Fibroblast of lung (primary cell): ENCODE measurements around the gene STIMATE. TPM values are rescaled to one million over a fixed set of nuclear protein-coding genes. Genes with fewer than 3 reads are reported as not detected.

Experiments
- DNase-seq, 2 donors: peaks; one replicate each; pipeline versions ENCODE4 v3.0.0 to v3.0.0-alpha.2; 2010; ENCODE audit warnings: low read depth in 2 of 2
- H2AFZ ChIP-seq: 2 replicates; pipeline ENCODE4 v1.5.1; 2012; ENCODE audit warnings: low read length, control low read depth, inconsistent platforms
- H3K27ac ChIP-seq: 2 replicates; pipeline ENCODE4 v1.5.1; 2011; ENCODE audit warnings: low read length, control low read depth; ENCODE audit not compliant: insufficient read depth
- H3K27me3 ChIP-seq: 2 replicates; pipeline ENCODE4 v1.5.1; 2011; ENCODE audit warnings: mild to moderate bottlenecking, low read length; ENCODE audit not compliant: control insufficient read depth, insufficient read depth
- H3K36me3 ChIP-seq: 2 replicates; pipeline ENCODE4 v1.5.1; 2011; ENCODE audit warnings: low read length; ENCODE audit not compliant: control insufficient read depth, insufficient read depth
- H3K4me1 ChIP-seq: 2 replicates; pipeline ENCODE4 v1.5.1; 2011; ENCODE audit warnings: low read length; ENCODE audit not compliant: control insufficient read depth, insufficient read depth; ENCODE audit errors: extremely low read depth
- H3K4me2 ChIP-seq: 2 replicates; pipeline ENCODE4 v1.5.1; 2011; ENCODE audit warnings: low read length, control low read depth; ENCODE audit not compliant: insufficient read depth; ENCODE audit errors: extremely low read depth
- H3K4me3 ChIP-seq, 4 experiments: fragments of 200-600 bp in 1 of 4; sonication (generic) in 1 of 4; replicated peaks in 1 of 4; 2 replicates each; pipeline ENCODE4 v1.5.1; 2011 to 2016; ENCODE audit warnings: low read length in 4 of 4, low read depth in 3 of 4, mild to moderate bottlenecking in 3 of 4, control low read depth in 2 of 4, inconsistent platforms in 1 of 4, mixed read lengths in 1 of 4; ENCODE audit not compliant: insufficient read depth in 1 of 4; ENCODE audit errors: control extremely low read depth in 1 of 4
- H3K79me2 ChIP-seq: 2 replicates; pipeline ENCODE4 v1.5.1; 2012; ENCODE audit warnings: mild to moderate bottlenecking, low read length, inconsistent platforms; ENCODE audit not compliant: control insufficient read depth, insufficient read depth
- H3K9ac ChIP-seq: 2 replicates; pipeline ENCODE4 v1.5.1; 2011; ENCODE audit warnings: mild to moderate bottlenecking, low read length, control low read depth; ENCODE audit not compliant: insufficient read depth
- H3K9me3 ChIP-seq: 2 replicates; pipeline ENCODE4 v1.5.1; 2012; ENCODE audit warnings: low read depth, low read length; ENCODE audit not compliant: control insufficient read depth, insufficient read depth
- H4K20me1 ChIP-seq: 2 replicates; pipeline ENCODE4 v1.5.1; 2011; ENCODE audit warnings: low read length; ENCODE audit not compliant: control insufficient read depth, insufficient read depth; ENCODE audit errors: extremely low read depth
- EZH2 ChIP-seq: IDR thresholded peaks from 2 replicates; pipeline ENCODE4 v1.5.1; 2012; ENCODE audit warnings: low read length, control low read depth, mild to moderate bottlenecking; ENCODE audit errors: missing control alignments
- polyA plus RNA-seq, 2 donors: library from polyadenylated mRNA; depleted of rRNA in 1 of 2; stranded (reverse) in 1 of 2; unstranded in 1 of 2; fragments of >200 nt; gene quantifications; 2 replicates each; pipeline ENCODE4 v1.2.1, GENCODE V29; 2011 to 2012; ENCODE audit warnings: missing spikeins in 1 of 2
- total RNA-seq: library from RNA; depleted of rRNA; stranded (reverse); fragments of >200 nt; gene quantifications from 2 replicates; pipeline ENCODE4 v1.2.1, GENCODE V29; 2014
- TF ChIP-seq, protein P1 (sequence below), 2 donors: IDR thresholded peaks in 1 of 2; conservative IDR thresholded peaks in 1 of 2; 1 replicate in 1 of 2; 2 replicates in 1 of 2; pipeline ENCODE4 v1.5.1; 2011 to 2012; ENCODE audit warnings: low read length in 2 of 2, control low read depth in 1 of 2, inconsistent platforms in 1 of 2, low read depth in 1 of 2, mild to moderate bottlenecking in 1 of 2

The STIMATE gene
- total and polyA plus RNA-seq, 2 donors (not counting 1 experiment from before 2014, with no cell fraction given): 11.6 to 13.0 TPM

GRCh38 chr3:52827441-52827840 lies 69.9 kb downstream of the STIMATE start:
- Histone ChIP-seq H3K36me3 (no peaks in the 10 kb centered on the region), H3K9ac (no peak overlapping the region), H3K4me1 (peaks cover 11% of the 10 kb centered on the region), H3K79me2 (no peaks in the 10 kb centered on the region), H3K9me3 (no peaks in the 10 kb centered on the region), H2AFZ (no peak overlapping the region), H3K27ac (no peak overlapping the region), H3K4me3 (no peak overlapping the region), H3K27me3 (no peaks in the 10 kb centered on the region), H3K4me2 (no peak overlapping the region), H4K20me1 (no peaks in the 10 kb centered on the region)
- TF ChIP-seq EZH2: no peak
- TF ChIP-seq, protein P1, sequence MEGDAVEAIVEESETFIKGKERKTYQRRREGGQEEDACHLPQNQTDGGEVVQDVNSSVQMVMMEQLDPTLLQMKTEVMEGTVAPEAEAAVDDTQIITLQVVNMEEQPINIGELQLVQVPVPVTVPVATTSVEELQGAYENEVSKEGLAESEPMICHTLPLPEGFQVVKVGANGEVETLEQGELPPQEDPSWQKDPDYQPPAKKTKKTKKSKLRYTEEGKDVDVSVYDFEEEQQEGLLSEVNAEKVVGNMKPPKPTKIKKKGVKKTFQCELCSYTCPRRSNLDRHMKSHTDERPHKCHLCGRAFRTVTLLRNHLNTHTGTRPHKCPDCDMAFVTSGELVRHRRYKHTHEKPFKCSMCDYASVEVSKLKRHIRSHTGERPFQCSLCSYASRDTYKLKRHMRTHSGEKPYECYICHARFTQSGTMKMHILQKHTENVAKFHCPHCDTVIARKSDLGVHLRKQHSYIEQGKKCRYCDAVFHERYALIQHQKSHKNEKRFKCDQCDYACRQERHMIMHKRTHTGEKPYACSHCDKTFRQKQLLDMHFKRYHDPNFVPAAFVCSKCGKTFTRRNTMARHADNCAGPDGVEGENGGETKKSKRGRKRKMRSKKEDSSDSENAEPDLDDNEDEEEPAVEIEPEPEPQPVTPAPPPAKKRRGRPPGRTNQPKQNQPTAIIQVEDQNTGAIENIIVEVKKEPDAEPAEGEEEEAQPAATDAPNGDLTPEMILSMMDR (conservative IDR thresholded peaks at IDR 0.05 in 1 of 2, IDR thresholded peaks at IDR 0.05 in 1 of 2; ENCODE audit: low read depth in 1 of 2, low read length in 2 of 2): no peak
- peak in 1 of 2 donors; percentile 34 for DNase-seq

GRCh38 chr3:52824037-52824436 lies 73.3 kb downstream of the STIMATE start:
- no peak overlapping the region for H2AFZ ChIP-seq
- no peaks in the 10 kb centered on the region for H4K20me1 ChIP-seq
- DNase-seq: no peak
- no peaks in the 10 kb centered on the region for H3K4me1 ChIP-seq
- no peaks in the 10 kb centered on the region for H3K79me2 ChIP-seq
- no peak overlapping the region for H3K4me3 ChIP-seq
- no peaks in the 10 kb centered on the region for H3K27me3 ChIP-seq
- TF ChIP-seq EZH2: no peak
- TF ChIP-seq, protein P1 (conservative IDR thresholded peaks at IDR 0.05 in 1 of 2, IDR thresholded peaks at IDR 0.05 in 1 of 2; ENCODE audit: low read depth in 1 of 2, low read length in 2 of 2): no peak
- H3K9me3 ChIP-seq: no peaks in the 10 kb centered on the region
- H3K9ac ChIP-seq: no peak overlapping the region
- H3K36me3 ChIP-seq: no peaks in the 10 kb centered on the region
- H3K27ac ChIP-seq: no peak overlapping the region
- H3K4me2 ChIP-seq: no peak overlapping the region

GRCh38 chr3:52822363-52822762 lies 75.0 kb downstream of the STIMATE start:
- no peak for TF ChIP-seq EZH2
- TF ChIP-seq, protein P1 (conservative IDR thresholded peaks at IDR 0.05 in 1 of 2, IDR thresholded peaks at IDR 0.05 in 1 of 2; ENCODE audit: low read depth in 1 of 2, low read length in 2 of 2): no peak
- Histone ChIP-seq H3K9me3 (no peaks in the 10 kb centered on the region), H3K36me3 (no peaks in the 10 kb centered on the region), H3K9ac (no peak overlapping the region), H3K4me2 (no peak overlapping the region), H4K20me1 (no peaks in the 10 kb centered on the region), H3K79me2 (no peaks in the 10 kb centered on the region), H3K27ac (no peak overlapping the region), H3K4me1 (no peaks in the 10 kb centered on the region), H2AFZ (no peak overlapping the region), H3K27me3 (no peaks in the 10 kb centered on the region), H3K4me3 (no peak overlapping the region)
- DNase-seq: no peak
